Transverse colon (tissue), 4 donors: ENCODE measurements around the gene BAZ1B.

Source experiments
- POLR2AphosphoS5 ChIP-seq, 3 donors: sonication (generic); formaldehyde crosslinking; IDR thresholded peaks; one replicate each; pipeline ENCODE4 v1.6.1; 2016; ENCODE audit warnings: antibody characterized with exemption in 3 of 3
- TF ChIP-seq, protein P1 (sequence below), 5 experiments: fragments of 200-600 bp in 3 of 5; fragments of 450-650 bp in 2 of 5; sonication (generic) in 3 of 5; IDR thresholded peaks; 1 replicate in 2 of 5; 2 replicates in 3 of 5; pipeline ENCODE4 v1.5.1; 2016 to 2017; ENCODE audit warnings: antibody characterized with exemption in 5 of 5, inconsistent platforms in 3 of 5, mild to moderate bottlenecking in 2 of 5, moderate library complexity in 1 of 5

DNA sequence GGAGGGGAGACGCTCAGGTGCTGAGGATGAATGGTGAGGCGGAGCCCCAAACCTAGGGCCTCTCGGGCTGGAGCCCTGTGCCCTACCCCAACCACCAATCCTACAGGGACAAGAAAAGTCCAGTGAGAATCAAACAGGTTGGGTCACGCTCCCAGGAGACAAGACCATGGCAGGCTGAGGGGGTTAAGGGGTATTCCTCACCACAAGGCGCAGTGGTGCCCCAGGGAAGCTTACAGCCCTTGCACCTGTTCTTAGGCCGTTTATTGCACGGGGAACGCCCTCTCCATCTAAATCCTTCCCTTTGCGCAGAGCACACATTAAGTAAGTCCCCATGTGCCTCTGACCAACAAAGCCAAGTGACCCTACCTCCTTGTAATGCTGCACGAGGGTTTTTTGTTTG lies 85.0 kb downstream of the BAZ1B start:
- no peak for TF ChIP-seq POLR2AphosphoS5 (IDR thresholded peaks at IDR 0.05)
- TF ChIP-seq, protein P1, sequence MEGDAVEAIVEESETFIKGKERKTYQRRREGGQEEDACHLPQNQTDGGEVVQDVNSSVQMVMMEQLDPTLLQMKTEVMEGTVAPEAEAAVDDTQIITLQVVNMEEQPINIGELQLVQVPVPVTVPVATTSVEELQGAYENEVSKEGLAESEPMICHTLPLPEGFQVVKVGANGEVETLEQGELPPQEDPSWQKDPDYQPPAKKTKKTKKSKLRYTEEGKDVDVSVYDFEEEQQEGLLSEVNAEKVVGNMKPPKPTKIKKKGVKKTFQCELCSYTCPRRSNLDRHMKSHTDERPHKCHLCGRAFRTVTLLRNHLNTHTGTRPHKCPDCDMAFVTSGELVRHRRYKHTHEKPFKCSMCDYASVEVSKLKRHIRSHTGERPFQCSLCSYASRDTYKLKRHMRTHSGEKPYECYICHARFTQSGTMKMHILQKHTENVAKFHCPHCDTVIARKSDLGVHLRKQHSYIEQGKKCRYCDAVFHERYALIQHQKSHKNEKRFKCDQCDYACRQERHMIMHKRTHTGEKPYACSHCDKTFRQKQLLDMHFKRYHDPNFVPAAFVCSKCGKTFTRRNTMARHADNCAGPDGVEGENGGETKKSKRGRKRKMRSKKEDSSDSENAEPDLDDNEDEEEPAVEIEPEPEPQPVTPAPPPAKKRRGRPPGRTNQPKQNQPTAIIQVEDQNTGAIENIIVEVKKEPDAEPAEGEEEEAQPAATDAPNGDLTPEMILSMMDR (IDR thresholded peaks at IDR 0.05): no peak
